Activated CD4-positive, CD25-positive, alpha-beta regulatory T cell treated with anti-CD3 and anti-CD28 coated beads, Interleukin-2, amount 50 U/mL, for 16 hours (primary cell): ENCODE data around the gene PIGU.
"Not testable (repeated sequence)": the region's sequence is repeated elsewhere in the genome, so short reads cannot be mapped to it uniquely, and the experiment has no call there.

Experiments used
- DNase-seq: peaks from one replicate; pipeline ENCODE4 v3.0.0-alpha.2; 2020; ENCODE audit warnings: low read depth, low spot score

The PIGU gene

GRCh38 chr20:34676642-34677373 is at the start of gene PIGU:
TSS of gene PIGU (minus strand) at chr20:34677092. CDS start at chr20:34677085, 7 bp downstream.
- peak; percentile 94 for DNase-seq

- no peak for DNase-seq
Measured at GRCh38 chr20:34724172-34724571, 47.3 kb upstream of the PIGU start.

- DNase-seq: not testable (repeated sequence)
Measured at GRCh38 chr20:34722560-34722959, 45.7 kb upstream of the PIGU start.

GRCh38 chr20:34720266-34720665 is 43.4 kb upstream of the PIGU start:
- no peak for DNase-seq

- DNase-seq: not testable (repeated sequence)
Measured at GRCh38 chr20:34719242-34720017, 42.5 kb upstream of the PIGU start.

GRCh38 chr20:34717230-34718095 is 40.6 kb upstream of the PIGU start:
- no peak for DNase-seq

GRCh38 chr20:34716921-34717229 is 40.0 kb upstream of the PIGU start:
- DNase-seq: no peak

- no peak for DNase-seq
Measured at GRCh38 chr20:34715384-34715783, 38.5 kb upstream of the PIGU start.

GRCh38 chr20:34713944-34714515 is 37.1 kb upstream of the PIGU start:
- not testable (repeated sequence) for DNase-seq

GRCh38 chr20:34713194-34713943 is 36.5 kb upstream of the PIGU start:
- DNase-seq: no peak

GRCh38 chr20:34712525-34713192 is 35.8 kb upstream of the PIGU start:
- DNase-seq: no peak

- no peak for DNase-seq
Measured at GRCh38 chr20:34711813-34712430, 35.0 kb upstream of the PIGU start.

GRCh38 chr20:34710861-34711574 is 34.1 kb upstream of the PIGU start:
- DNase-seq: no peak

GRCh38 chr20:34710568-34710839 is 33.6 kb upstream of the PIGU start:
- no peak for DNase-seq

- DNase-seq: no peak
Measured at GRCh38 chr20:34709831-34710567, 33.1 kb upstream of the PIGU start.

GRCh38 chr20:34709044-34709830 is 32.3 kb upstream of the PIGU start:
- peak; percentile 52 for DNase-seq

GRCh38 chr20:34708621-34709043 is 31.7 kb upstream of the PIGU start:
- DNase-seq: no peak
